OCI-LY7 (cell line): ENCODE measurements around the gene GNG7. TPM values are rescaled to one million over a fixed set of nuclear protein-coding genes. Genes with fewer than 3 reads are reported as not detected.

ENCODE experiments used
- BruUV-seq: library from RNA; stranded (reverse); fragments of 400-500 nt; replicated peaks from 2 replicates; lab custom pipeline; 2021; lab: Mats Ljungman, UMichigan
- CTCF ChIA-PET: fragments of 300-600 bp; sonication (Branson Sonifier 250); formaldehyde crosslinking; loops from one replicate; lab custom pipeline; 2022; ENCODE audit warnings: antibody characterized with exemption; ENCODE audit not compliant: unreplicated experiment; lab: Charles Lee
- POLR2A ChIA-PET: fragments of 300-600 bp; sonication (Branson Sonifier 250); formaldehyde crosslinking; loops from one replicate; lab custom pipeline; 2022; ENCODE audit warnings: antibody characterized with exemption; lab: Charles Lee
- DNase-seq: peaks from one replicate; pipeline ENCODE4 v3.0.0-alpha.2; 2015; ENCODE audit warnings: low spot score
- H2AFZ ChIP-seq: fragments of 200-600 bp; sonication (generic), shearing (Covaris generic); 2 replicates; pipeline ENCODE4 v1.6.1; 2014; ENCODE audit warnings: mild to moderate bottlenecking, antibody characterized with exemption, low read length, moderate library complexity
- H3K27ac ChIP-seq: fragments of 200-600 bp; sonication (generic); 2 replicates; pipeline ENCODE4 v1.5.1; 2014; ENCODE audit warnings: mixed run types, low read depth, mild to moderate bottlenecking, moderate library complexity, low read length, inconsistent platforms; ENCODE audit not compliant: poor library complexity, severe bottlenecking
- H3K36me3 ChIP-seq: fragments of 200-600 bp; sonication (generic); 2 replicates; pipeline ENCODE4 v1.6.1; 2014; ENCODE audit warnings: mild to moderate bottlenecking, antibody characterized with exemption, low read length, moderate library complexity, mixed read lengths; ENCODE audit not compliant: insufficient read depth
- H3K4me1 ChIP-seq: fragments of 200-600 bp; sonication (generic); 2 replicates; pipeline ENCODE4 v1.5.1; 2014; ENCODE audit warnings: mild to moderate bottlenecking, low read length; ENCODE audit not compliant: insufficient read depth, poor library complexity, severe bottlenecking
- H3K4me2 ChIP-seq: fragments of 200-600 bp; sonication (generic); 2 replicates; pipeline ENCODE4 v1.6.1; 2014; ENCODE audit warnings: mild to moderate bottlenecking, low read length
- H3K4me3 ChIP-seq: fragments of 200-600 bp; sonication (generic); 2 replicates; pipeline ENCODE4 v1.5.1; 2014; ENCODE audit warnings: mild to moderate bottlenecking, low read depth, low read length; ENCODE audit not compliant: poor library complexity, severe bottlenecking
- H3K79me2 ChIP-seq: fragments of 200-600 bp; sonication (generic); 2 replicates; pipeline ENCODE4 v1.6.1; 2016; ENCODE audit warnings: low read depth, mild to moderate bottlenecking, low read length, moderate library complexity, mixed read lengths; ENCODE audit not compliant: insufficient read depth
- H3K9me2 ChIP-seq: fragments of 200-600 bp; sonication (generic); 2 replicates; pipeline ENCODE4 v1.6.1; 2016; ENCODE audit warnings: mild to moderate bottlenecking, low read length, mixed read lengths; ENCODE audit not compliant: insufficient read depth
- H3K9me3 ChIP-seq: fragments of 200-600 bp; sonication (generic); 2 replicates; pipeline ENCODE4 v1.6.1; 2014; ENCODE audit warnings: mild to moderate bottlenecking, mixed run types, low read length, mixed read lengths
- H4K20me1 ChIP-seq: fragments of 200-600 bp; sonication (generic); 2 replicates; pipeline ENCODE4 v1.6.1; 2014; ENCODE audit warnings: mild to moderate bottlenecking, antibody characterized with exemption, low read length, moderate library complexity, mixed read lengths; ENCODE audit not compliant: insufficient read depth
- CTCF ChIP-seq: fragments of 200-600 bp; sonication (generic); conservative IDR thresholded peaks from 2 replicates; pipeline ENCODE4 v1.5.1; 2014; ENCODE audit warnings: mild to moderate bottlenecking, antibody characterized with exemption, low read length, moderate library complexity, mixed read lengths
- EZH2phosphoT487 ChIP-seq: fragments of 200-600 bp; sonication (generic); IDR thresholded peaks from 2 replicates; pipeline ENCODE4 v1.6.1; 2018; ENCODE audit warnings: low read depth, borderline replicate concordance, mild to moderate bottlenecking, mixed run types, antibody characterized with exemption, low read length, moderate library complexity, mixed read lengths
- intact Hi-C: fragments of 100-400 bp; cut with micrococcal nuclease; formaldehyde crosslinking; loops from one replicate; pipeline ENCODE4 v1.10.0; 2022; ENCODE audit not compliant: unreplicated experiment
- total RNA-seq, 2 experiments: library from RNA; depleted of rRNA in 1 of 2; stranded (reverse); fragments of >200 nt in 1 of 2; shearing (Covaris generic) in 1 of 2; gene quantifications; 2 replicates each; pipeline ENCODE4 v1.2.3, GENCODE V29; 2014 to 2022

The GNG7 gene
- total RNA-seq, 2 experiments from 2014 or later: 13.9 to 15.3 TPM

GRCh38 chr19:2604747-2605329 lies 97.7 kb downstream of the GNG7 start:
- Histone ChIP-seq H4K20me1 (no peaks in the 10 kb centered on the region), H3K36me3 (no peaks in the 10 kb centered on the region; the same call in 1 of the 2 replicates), H3K4me1 (peaks cover 24% of the 10 kb centered on the region), H3K79me2 (no peaks in the 10 kb centered on the region), H3K9me2 (no peaks in the 10 kb centered on the region), H3K27ac (no peak overlapping the region), H3K4me3 (no peak overlapping the region), H2AFZ (no peak overlapping the region), H3K4me2 (no peak overlapping the region), H3K9me3 (0 out of 2 replicates have a peak, but pooled peaks cover 5% of the 10 kb centered on the region)
- ChIA-PET CTCF (no interaction called here), POLR2A (interaction anchor here (0.6 to 0.7 kb wide), 2 partner anchors 21 to 116 kb away, joined by 3 read pairs; no protein-coding TSS in a partner anchor)
- no peak for DNase-seq
- BruUV-seq: no TSS peak
- TF ChIP-seq EZH2phosphoT487 (no peak), CTCF (no peak)
- intact Hi-C loops: no loop called here

GRCh38 chr19:2603334-2603733 lies 99.2 kb downstream of the GNG7 start:
- DNase-seq: no peak
- no TSS peak for BruUV-seq
- H3K79me2 ChIP-seq: no peaks in the 10 kb centered on the region
- TF ChIP-seq CTCF (no peak), EZH2phosphoT487 (no peak)
- 0 out of 2 replicates have a peak, but pooled peaks cover 5% of the 10 kb centered on the region for H3K9me3 ChIP-seq
- intact Hi-C loops: no loop called here
- H3K36me3 ChIP-seq: no peaks in the 10 kb centered on the region; the same call in 1 of the 2 replicates
- no peak overlapping the region for H3K27ac ChIP-seq
- CTCF ChIA-PET: no interaction called here
- peaks cover 21% of the 10 kb centered on the region for H3K4me1 ChIP-seq
- H2AFZ ChIP-seq: no peak overlapping the region
- no peak overlapping the region for H3K4me2 ChIP-seq
- H3K9me2 ChIP-seq: no peaks in the 10 kb centered on the region
- H3K4me3 ChIP-seq: no peak overlapping the region
- no peaks in the 10 kb centered on the region for H4K20me1 ChIP-seq
- POLR2A ChIA-PET: no interaction called here

- H3K9me3 ChIP-seq: 0 out of 2 replicates have a peak, but pooled peaks cover 5% of the 10 kb centered on the region
- no peaks in the 10 kb centered on the region for H4K20me1 ChIP-seq
- no peak overlapping the region for H3K4me2 ChIP-seq
- TF ChIP-seq CTCF (no peak), EZH2phosphoT487 (no peak)
- H3K27ac ChIP-seq: no peak overlapping the region
- H3K9me2 ChIP-seq: no peaks in the 10 kb centered on the region
- H3K4me3 ChIP-seq: no peak overlapping the region
- no peak for DNase-seq
- H3K4me1 ChIP-seq: peaks cover 13% of the 10 kb centered on the region
- no TSS peak for BruUV-seq
- no peaks in the 10 kb centered on the region for H3K79me2 ChIP-seq
- ChIA-PET POLR2A (no interaction called here), CTCF (no interaction called here)
- H2AFZ ChIP-seq: no peak overlapping the region
- intact Hi-C loops: no loop called here
- H3K36me3 ChIP-seq: no peaks in the 10 kb centered on the region; the same call in 1 of the 2 replicates
These were observed 99.9 kb downstream of the GNG7 start for GRCh38 chr19:2602391-2603181.
